Activated gamma-delta T cell treated with Interleukin-2 at 50 U/mL for 16 hours (primary cell): Measurements from ENCODE around the gene ATN1.

Experiments used
- DNase-seq: peaks from one replicate; pipeline ENCODE4 v3.0.0-alpha.2; 2020

ATN1 gene

GRCh38 chr12:6928703-6929407 lies 1.1 kb downstream of the ATN1 start:
- no peak for DNase-seq

GRCh38 chr12:6929466-6930452 lies 2.0 kb downstream of the ATN1 start:
- DNase-seq, result no peak

DNA sequence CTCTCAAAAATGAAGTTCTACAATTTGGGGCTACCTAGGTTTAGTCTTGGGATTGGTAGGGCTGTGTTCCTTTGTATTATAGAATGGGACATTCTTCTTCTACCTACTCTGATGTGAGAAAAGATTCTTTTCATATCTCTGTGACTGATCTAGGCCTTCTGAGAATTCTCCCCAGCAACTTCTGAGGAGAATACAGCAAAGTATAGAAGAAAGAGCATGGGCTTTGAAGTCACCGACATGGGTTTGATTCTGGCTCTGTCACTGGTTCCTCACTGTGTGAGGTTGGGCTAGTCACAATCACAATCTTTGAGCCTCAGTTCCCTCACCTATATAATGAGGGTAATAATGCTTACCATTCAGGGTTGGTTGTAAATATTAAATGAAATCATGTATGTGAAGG lies 5.0 kb downstream of the ATN1 start:
- DNase-seq, result no peak

- DNase-seq, result no peak
Measured at GRCh38 chr12:6934110-6934509, 6.4 kb downstream of the ATN1 start.

GRCh38 chr12:6935371-6936193 lies 7.8 kb downstream of the ATN1 start:
- no peak for DNase-seq

GRCh38 chr12:6936194-6936635 lies 8.5 kb downstream of the ATN1 start:
- no peak for DNase-seq

DNA sequence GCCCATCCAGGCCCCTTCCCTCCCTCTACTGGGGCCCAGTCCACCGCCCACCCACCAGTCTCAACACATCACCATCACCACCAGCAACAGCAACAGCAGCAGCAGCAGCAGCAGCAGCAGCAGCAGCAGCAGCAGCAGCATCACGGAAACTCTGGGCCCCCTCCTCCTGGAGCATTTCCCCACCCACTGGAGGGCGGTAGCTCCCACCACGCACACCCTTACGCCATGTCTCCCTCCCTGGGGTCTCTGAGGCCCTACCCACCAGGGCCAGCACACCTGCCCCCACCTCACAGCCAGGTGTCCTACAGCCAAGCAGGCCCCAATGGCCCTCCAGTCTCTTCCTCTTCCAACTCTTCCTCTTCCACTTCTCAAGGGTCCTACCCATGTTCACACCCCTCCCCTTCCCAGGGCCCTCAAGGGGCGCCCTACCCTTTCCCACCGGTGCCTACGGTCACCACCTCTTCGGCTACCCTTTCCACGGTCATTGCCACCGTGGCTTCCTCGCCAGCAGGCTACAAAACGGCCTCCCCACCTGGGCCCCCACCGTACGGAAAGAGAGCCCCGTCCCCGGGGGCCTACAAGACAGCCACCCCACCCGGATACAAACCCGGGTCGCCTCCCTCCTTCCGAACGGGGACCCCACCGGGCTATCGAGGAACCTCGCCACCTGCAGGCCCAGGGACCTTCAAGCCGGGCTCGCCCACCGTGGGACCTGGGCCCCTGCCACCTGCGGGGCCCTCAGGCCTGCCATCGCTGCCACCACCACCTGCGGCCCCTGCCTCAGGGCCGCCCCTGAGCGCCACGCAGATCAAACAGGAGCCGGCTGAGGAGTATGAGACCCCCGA lies 9.1 kb downstream of the ATN1 start:
- no peak for DNase-seq

- DNase-seq, result peak; percentile 89
Measured at GRCh38 chr12:6937481-6938352, 10.0 kb downstream of the ATN1 start.

DNA sequence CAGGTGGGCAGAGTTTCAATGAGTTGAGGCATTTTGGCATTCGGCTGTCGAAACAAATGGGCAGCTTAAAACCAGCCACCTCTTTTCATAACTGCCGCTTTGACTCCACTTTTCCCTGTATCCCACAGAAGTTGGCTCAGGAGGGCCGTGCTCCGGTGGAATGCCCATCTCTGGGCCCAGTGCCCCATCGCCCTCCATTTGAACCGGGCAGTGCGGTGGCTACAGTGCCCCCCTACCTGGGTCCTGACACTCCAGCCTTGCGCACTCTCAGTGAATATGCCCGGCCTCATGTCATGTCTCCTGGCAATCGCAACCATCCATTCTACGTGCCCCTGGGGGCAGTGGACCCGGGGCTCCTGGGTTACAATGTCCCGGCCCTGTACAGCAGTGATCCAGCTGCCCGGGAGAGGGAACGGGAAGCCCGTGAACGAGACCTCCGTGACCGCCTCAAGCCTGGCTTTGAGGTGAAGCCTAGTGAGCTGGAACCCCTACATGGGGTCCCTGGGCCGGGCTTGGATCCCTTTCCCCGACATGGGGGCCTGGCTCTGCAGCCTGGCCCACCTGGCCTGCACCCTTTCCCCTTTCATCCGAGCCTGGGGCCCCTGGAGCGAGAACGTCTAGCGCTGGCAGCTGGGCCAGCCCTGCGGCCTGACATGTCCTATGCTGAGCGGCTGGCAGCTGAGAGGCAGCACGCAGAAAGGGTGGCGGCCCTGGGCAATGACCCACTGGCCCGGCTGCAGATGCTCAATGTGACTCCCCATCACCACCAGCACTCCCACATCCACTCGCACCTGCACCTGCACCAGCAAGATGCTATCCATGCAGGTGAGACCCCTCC lies 10.8 kb downstream of the ATN1 start:
- no peak for DNase-seq

GRCh38 chr12:6939191-6939540 lies 11.4 kb downstream of the ATN1 start:
- DNase-seq, result no peak

GRCh38 chr12:6941267-6941666 lies 13.5 kb downstream of the ATN1 start:
- DNase-seq, result no peak

DNA sequence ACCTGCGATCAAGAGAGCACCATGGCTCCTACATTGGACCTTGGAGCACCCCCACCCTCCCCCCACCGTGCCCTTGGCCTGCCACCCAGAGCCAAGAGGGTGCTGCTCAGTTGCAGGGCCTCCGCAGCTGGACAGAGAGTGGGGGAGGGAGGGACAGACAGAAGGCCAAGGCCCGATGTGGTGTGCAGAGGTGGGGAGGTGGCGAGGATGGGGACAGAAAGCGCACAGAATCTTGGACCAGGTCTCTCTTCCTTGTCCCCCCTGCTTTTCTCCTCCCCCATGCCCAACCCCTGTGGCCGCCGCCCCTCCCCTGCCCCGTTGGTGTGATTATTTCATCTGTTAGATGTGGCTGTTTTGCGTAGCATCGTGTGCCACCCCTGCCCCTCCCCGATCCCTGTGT lies 14.0 kb downstream of the ATN1 start:
- DNase-seq, result no peak

GRCh38 chr12:6942331-6942665 lies 14.5 kb downstream of the ATN1 start:
- no peak for DNase-seq

GRCh38 chr12:6943389-6943721 lies 15.6 kb downstream of the ATN1 start:
- peak; percentile 73 for DNase-seq

- DNase-seq, result peak; percentile 57
Measured at GRCh38 chr12:6943722-6944380, 16.1 kb downstream of the ATN1 start, which contains the start of the genes C12orf57 and RNU7-1. Gene C12orf57 (plus strand): TSS chr12:6944022. CDS start chr12:6944122, 100 bp downstream. Gene RNU7-1 (plus strand): TSS chr12:6943816.

GRCh38 chr12:6944381-6945186 lies 16.8 kb downstream of the ATN1 start:
- DNase-seq, result peak; percentile 85

DNA sequence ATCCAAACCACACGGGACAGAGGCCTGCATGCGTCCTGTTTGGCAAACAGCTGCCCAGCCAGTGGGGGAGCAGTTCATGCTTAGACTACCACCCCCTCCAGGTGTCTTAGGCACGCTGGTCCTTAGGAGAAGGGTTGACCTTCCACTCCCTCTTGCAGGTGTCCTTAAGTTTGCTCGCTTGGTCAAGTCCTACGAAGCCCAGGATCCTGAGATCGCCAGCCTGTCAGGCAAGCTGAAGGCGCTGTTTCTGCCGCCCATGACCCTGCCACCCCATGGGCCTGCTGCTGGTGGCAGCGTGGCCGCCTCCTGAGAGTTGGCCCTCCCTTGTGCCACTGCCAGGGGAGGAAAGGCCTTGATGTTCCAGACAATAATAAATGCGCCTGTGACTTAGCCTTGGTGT lies 17.9 kb downstream of the ATN1 start:
- DNase-seq, result no peak

DNA sequence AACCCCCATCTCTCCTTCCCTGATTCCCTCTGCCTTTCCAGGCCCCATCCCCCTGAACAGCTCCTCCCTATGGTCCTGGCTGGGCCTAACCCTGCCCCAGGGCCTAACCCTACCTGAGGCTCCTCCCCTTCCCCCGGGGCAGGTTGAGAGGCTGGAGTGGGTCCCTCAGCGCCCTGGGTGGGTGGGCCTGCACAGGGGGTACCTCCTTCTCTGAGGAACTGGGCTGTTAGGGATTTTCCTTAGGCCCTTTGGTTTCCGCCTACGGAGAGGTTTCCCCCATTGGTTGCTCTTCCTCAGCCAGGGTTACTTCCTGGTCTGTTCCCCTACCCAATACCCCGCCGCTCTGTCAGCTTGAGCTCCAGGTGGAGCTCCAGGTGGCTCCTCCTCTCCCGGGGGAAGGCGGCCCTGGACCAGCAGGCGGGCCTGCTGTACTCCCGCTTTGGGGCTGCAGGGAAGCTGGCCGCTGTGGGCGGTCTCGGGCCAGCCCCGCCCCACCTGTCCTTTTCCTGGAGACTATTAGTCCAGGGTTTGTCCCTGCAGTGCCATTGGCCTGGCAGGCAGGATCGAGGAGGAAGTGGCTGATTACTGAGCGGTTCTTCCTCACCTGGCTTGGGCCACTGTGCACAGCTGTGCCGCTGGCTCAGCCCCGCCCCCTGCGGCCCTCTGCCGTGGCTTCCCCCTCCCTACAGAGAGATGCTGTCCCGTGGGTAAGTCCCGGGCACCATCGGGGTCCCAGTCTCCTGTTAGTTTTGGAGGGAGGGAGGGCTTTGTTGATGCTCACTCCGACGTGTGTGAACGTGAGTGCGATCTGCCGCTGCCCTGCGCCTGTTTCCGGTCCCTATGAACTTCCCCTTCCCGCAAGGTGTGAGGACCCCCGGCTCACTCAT lies 18.5 kb downstream of the ATN1 start:
- DNase-seq, result peak; percentile 58
